HG02610 (cell line): ENCODE results near the gene CIITA.

Source experiments
- ATAC-seq: cut with Tn5 transposase; IDR thresholded peaks from one replicate; pipeline ENCODE4 v1.9.1; 2021; ENCODE audit warnings: mild to moderate bottlenecking, moderate library complexity; ENCODE audit not compliant: unreplicated experiment

CIITA gene

GRCh38 chr16:10933865-10934264, 56.9 kb downstream of the CIITA start:
- no peak for ATAC-seq

- ATAC-seq: no peak
Measured at GRCh38 chr16:10934325-10935107, 57.5 kb downstream of the CIITA start.

DNA sequence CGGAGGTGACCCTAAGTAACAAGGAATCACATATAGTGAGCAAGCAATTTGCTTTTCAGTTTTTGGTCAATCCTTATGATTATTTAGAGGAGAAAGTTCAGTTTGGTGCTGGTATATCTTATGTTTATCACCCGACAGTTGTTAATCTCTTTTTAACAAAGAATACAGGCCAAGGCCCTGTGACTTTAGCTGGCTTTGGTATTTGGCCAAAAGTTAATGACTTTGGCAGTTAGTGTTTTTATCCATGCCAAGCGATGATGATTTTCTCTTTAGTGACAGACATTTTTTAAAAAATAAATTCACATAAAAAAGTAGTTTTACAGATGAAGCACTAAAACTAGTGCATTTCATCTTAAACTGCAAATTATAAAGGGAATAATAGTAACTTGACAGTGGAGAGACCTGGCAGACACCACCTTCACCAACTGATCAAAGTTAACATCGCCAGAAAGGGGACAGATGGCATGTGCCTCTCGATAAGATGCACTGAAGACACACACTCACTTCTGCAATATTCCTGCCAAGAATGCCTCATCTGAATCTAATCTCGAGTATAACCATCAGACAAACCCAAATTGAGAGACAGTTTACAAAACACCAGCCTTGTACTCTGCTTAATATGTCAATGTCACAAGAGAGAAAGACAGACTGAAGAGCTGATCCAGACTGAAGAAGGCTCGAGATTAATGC, 58.4 kb downstream of the CIITA start:
- no peak for ATAC-seq

DNA sequence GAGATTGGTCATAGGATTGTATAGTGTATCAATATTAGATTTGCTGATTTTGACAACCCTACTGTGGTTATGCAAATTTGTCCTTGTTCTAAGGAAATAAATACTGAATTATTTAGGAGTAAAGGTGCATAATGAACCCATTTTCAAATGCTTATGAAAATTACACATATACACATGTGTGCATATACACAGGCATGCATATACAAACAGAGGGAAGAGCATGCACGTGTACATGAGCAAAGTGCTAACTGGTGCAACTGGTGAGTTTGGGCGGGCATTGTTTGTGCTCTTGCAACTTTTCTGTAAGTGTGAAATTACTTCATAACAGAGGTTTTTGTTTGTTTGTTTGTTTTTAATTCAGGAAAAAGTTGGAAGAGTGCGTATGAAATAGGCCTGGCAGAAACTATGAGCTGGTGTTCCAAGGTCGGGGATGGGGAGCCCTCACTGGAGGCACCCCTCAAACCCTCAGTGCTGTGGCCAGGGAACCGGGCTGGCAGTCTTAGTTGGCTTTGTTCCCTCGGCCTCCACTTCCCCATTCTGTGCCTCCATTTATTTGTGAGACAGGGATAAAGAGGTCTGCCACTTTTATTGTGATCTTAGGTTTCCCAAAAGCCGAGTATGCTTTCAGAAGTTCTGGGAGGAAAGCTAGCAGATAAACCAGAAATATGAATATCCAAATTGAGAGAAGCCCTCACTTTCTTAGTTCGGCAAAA, 59.4 kb downstream of the CIITA start:
- ATAC-seq: no peak

- no peak for ATAC-seq
Measured at GRCh38 chr16:10937068-10937859, 60.3 kb downstream of the CIITA start.

DNA sequence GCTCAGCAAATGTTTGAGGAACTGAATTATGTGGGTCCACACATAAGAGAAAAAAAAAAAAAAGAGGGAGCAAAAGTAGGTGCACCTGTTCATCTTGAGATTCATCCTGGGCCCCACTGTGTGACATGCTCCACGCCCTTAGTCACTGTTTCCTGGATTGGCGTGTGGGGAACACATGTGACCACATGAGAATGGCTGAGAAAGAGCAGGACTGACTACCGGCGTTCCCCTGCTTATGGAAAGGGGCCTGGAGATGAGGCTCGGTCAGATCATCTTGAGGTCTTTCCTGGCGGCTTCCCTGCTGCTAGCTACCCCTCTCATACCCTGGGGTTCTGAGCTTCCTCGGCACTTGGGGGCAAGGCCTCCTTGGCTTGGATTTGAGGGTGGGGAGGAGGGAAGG, 61.3 kb downstream of the CIITA start:
- peak; percentile 30 for ATAC-seq

DNA sequence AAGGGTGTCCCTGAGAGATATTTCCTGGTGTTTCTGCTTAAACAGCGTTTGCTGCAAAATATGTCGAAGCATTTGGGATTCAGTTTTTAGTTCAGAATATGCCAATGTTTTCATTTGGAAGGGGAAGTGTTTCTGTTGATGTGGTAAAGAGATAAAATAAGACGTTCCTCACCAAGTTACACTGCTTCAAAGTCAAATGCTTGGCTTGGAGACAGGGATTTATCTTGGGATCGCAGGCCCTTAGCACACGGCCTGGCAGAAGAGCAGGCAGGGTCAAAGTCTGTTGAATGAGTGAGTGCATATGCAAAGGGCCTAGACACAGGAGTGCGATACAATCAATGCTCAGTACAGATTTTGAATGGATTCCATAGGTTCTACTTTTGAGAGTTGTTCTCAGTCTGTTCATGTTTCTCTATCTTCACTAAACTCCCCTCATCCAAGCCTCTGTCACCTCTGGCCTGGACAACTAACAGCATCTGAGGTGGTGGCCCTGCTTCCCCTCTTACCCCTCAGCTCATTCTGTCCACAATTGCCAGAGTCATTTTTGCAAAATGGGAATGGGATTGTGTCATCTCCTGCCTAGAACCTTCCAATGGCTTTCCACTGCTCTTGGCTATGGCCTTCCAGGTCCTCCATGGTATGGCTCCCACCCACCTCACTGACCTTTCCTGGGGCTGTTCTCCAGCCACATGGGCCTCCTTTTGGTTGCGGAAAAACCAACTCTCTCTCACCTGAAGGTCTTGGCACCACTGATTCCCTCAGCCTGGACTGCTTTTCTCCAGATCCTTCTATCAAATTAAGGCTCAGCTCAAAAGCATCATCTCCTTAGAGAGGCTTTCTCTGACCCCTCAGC, 62.0 kb downstream of the CIITA start:
- no peak for ATAC-seq

DNA sequence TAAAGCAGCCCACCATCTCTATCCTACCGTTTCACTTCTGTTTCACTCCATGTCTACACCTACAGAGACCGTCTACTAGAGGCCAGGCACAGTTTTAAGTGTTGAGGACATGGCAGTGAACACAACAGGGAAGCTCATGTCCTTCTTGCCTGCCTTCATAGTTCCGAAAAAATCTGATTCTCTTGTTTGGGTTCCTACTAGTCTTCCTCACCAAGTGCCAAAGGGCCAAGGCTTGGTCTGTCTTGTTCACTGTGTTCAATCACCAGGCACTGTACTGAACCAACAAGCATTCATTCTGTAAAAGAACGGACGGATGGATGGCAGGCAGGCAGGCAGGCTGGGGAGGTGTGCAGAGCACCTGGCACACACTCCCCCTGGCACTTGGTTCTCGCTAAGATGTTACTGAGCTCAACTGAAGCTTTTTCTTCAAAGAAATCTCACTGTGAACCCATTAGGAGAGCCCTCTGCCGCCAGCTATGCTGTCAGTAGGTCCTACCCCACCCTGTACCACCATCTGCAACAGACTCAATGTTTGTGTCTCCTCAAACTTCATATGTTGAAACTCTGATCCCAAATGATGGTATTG, 62.7 kb downstream of the CIITA start:
- ATAC-seq: no peak

DNA sequence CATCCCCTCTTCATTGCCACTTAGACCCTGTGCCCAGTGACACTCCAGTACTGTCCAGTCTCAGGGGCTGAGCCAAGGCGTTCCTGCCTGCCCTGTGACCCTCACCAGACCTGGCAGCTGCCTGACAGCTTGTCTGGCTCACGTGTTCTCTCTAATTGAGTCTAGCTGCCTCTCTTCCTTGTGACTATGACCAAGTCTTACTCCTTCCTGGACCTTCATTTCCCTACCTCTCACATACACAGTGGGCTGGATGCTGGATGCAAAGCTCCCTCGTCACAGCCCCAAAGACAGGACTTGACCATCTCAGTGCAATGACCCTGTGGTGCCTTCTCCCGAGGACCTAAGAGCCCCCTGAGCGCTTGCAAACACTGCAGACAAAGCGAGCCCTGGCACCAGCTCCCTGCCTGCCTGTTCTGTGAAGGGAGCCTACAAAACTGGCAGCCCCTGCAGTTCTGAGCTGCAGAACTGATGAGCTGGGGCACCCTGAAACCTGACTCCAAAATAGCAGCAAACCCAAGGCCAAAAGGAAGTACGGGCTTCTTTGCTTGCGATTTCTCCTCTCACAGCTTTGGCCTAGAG, 63.6 kb downstream of the CIITA start:
- no peak for ATAC-seq

DNA sequence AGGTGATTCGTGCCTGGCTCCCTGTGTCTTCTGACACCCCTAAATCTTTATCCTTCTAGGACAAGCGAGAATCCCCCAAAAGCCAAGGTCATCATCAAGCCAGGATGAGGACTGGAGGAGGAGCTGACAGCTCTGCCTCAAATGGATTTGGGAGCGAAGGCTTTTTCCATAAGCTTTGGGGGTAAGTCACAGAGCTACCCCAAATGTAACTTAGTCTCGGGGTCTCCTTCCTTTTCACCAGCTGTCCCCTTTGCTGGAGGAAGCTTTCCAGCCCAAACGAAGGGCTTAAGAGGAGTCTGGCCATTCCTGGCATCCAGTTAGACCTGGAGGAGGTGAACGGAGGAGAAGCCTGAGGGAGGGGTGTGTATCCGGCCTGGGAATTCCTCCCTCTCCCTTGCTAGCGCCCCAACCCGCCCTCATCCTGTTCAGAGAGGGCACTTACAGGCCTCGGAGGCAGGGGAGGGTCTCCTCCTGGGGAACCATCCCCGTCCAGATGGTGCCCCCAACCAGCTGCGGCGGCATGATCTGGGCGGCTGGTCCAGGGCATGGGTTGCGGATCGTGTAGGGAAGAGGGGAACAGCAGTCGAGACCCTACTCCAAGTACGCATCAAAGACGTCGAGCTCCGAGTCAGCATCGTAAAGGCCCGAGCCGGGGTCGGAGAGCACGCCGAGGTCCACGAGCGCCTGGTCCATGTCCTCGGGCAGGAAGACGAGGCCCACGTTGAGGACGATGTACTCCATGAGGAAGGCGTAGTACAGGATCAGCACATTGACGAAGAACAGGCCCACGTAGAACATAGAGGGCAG, 64.3 kb downstream of the CIITA start:
- ATAC-seq: no peak

- peak; percentile 2 for ATAC-seq
Measured at GRCh38 chr16:10941935-10942351, 64.9 kb downstream of the CIITA start.

DNA sequence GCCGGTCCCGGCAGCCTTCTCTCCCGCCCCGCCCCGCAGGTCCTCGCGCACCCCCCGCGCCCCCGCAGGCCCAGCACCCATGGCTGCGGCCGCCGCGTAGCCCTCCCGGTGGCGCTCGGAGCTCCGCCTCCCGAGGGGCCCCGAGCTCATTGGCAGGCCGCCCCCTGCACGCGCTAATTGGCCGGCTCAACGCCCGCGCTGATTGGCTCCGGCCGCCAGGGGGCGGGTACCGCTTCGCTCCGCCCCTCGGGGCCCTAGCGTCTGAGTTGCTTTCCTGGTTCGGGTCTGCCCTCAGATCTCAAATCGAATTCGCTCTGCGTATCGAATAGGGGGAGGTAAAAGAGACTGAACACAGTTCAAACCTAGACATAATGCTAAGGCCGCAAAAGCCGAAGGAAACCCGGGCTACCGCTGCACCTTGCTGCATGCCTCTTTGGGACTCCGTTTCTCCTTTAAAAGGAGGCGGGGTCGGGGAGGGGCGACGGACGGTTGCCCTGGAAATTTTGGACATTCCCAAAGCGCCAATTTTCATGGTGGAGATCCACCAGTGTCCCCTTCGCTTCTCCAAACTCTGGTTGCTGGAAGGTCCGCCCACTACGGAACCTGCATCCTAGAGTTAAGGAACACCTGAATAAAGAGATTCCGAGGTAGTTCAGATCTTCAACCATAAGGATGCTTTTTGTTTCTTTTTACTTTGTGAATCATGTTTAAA, 65.5 kb downstream of the CIITA start, which contains the start of gene DEXI:
TSS of gene DEXI (minus strand) at position 117 of the 712 bp plus-strand sequence. CDS start 463 bp downstream, outside the sequence.
- ATAC-seq: peak; percentile 67

GRCh38 chr16:10943064-10943353, 66.0 kb downstream of the CIITA start:
- ATAC-seq: no peak

GRCh38 chr16:10944249-10945064, 67.5 kb downstream of the CIITA start, which contains the start of gene CLEC16A:
Gene CLEC16A, plus strand, starts transcription at chr16:10944564. Its CDS starts 154 bp downstream, at chr16:10944718.
- peak; percentile 65 for ATAC-seq

DNA sequence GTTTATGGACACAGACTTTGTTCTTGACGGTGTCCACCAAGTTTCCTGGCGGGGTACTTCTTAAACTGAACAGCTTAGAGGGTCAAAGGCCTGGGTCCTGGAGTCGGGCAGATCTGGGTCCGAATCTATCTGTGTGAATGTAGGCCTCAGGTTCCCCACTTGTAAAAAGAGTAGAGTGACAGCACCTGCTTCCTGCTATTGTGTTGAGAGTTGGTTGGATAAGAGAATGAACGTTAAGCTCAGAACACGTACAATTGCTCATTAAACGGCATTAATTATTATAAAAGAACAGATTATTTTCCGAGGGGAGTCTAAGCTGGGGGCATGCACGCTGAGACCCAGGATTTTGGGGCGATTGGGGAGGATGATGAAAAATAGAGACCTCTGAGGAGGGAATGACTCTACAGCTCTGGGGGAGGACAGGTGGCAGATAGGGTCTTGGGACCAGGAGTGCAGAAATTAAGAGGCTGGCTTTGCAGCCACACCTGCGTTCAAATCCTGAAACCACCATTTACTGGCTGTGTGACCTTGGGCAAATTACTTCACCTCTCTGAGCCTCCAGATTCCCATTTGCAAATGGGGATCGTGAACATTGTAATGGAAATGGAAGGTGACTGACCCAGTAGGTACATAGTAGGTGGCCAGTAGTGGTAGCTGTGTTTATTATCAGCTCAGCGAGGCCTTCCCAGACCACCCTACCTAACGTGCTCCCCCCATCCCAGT, 68.2 kb downstream of the CIITA start:
- no peak for ATAC-seq

DNA sequence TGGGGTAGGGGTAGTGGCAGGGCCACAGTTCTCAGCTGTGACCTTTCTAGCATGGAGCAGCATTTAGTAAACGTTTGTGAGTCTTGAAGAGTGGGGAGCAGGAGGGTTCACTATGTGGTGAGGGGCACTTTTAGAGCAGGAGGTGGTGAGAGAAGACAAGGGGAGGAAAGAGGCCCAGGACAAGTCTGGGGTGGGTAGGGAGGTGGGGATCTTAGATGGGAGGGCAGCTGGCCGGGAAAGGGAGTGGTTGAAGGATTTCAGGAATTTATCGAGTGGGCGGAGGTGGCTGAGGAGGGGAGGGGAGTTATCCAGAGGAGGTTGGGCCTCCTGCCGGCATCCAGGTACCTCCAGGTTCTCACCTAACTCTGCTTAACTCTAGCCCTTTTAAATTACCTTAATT, 69.3 kb downstream of the CIITA start:
- no peak for ATAC-seq
